ENCODE results near the gene MAP3K1.
A peak's percentile ranks its signal among the peaks of the same experiment; 100 is the strongest.

Gene MAP3K1

GRCh38 chr5:56850423-56850822 lies 35.1 kb downstream of the MAP3K1 start:
- no peak for DNase-seq

- no peak for DNase-seq
These were observed 36.1 kb downstream of the MAP3K1 start for GRCh38 chr5:56851258-56851941.

- DNase-seq = no peak
These were observed 37.1 kb downstream of the MAP3K1 start for GRCh38 chr5:56852228-56853000.

GRCh38 chr5:56853698-56854097 lies 38.3 kb downstream of the MAP3K1 start:
- no peak for DNase-seq

GRCh38 chr5:56854920-56855319 lies 39.6 kb downstream of the MAP3K1 start:
- no peak for DNase-seq

GRCh38 chr5:56856541-56857178 lies 41.3 kb downstream of the MAP3K1 start:
- DNase-seq = no peak

DNA sequence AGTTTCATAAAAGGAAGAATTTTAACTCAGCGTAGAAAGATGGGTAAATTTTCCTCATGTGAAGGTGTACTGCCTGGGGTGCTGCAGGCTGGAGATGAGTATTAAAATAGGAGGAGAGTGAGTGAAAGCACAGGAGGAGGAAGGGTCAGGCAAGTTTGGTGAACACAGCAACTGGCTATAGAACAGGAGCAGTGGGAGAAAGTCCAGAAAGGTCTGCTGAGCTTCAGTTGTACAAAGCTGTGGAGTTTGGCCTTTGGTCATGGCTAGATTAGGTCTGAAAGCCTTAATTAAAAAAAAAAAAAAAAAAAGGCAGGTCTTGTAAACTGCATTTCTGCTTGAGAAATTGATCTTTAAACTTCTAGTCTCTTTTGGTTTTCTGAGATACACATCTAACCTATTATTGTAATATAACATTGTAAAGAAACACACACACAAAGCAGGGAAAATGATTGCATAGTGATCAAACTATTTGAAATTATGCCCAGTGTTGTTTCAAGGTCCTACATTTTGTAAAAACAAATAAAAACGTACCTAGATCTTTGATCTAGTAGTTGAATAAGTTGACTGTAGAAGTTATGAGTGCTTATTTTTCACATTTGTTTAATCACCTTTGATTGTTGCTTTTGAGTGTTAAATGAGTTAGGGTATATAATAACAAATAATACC lies 43.6 kb downstream of the MAP3K1 start:
- no peak for DNase-seq

GRCh38 chr5:56861893-56862485 lies 46.6 kb downstream of the MAP3K1 start:
- DNase-seq = no peak

- no peak for DNase-seq
These were observed 47.6 kb downstream of the MAP3K1 start for GRCh38 chr5:56862909-56863308.

- no peak for DNase-seq
These were observed 56.4 kb downstream of the MAP3K1 start for GRCh38 chr5:56871777-56872176.

- no peak for DNase-seq
These were observed 57.7 kb downstream of the MAP3K1 start for GRCh38 chr5:56873056-56873455.

DNA sequence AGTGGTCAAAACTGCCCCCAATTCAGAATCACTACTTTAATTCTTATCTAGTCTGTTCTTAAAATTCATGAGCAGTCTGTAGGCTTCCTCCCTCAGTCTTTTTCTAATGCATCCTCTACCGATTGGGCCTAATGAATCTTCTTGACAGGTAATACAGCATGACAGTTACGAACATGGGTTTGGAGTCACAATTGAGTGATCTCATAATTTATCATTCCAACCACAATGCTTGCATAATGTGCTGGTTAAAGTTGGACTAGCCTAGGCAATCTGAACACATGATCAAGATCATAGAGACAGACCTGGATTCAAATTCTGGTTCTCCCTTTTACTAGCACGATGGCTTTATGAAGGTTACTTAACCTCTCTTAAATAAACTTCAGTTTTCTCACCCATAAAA lies 61.0 kb downstream of the MAP3K1 start:
- DNase-seq = no peak

- no peak for DNase-seq
These were observed 66.2 kb downstream of the MAP3K1 start for GRCh38 chr5:56881571-56881970.

DNA sequence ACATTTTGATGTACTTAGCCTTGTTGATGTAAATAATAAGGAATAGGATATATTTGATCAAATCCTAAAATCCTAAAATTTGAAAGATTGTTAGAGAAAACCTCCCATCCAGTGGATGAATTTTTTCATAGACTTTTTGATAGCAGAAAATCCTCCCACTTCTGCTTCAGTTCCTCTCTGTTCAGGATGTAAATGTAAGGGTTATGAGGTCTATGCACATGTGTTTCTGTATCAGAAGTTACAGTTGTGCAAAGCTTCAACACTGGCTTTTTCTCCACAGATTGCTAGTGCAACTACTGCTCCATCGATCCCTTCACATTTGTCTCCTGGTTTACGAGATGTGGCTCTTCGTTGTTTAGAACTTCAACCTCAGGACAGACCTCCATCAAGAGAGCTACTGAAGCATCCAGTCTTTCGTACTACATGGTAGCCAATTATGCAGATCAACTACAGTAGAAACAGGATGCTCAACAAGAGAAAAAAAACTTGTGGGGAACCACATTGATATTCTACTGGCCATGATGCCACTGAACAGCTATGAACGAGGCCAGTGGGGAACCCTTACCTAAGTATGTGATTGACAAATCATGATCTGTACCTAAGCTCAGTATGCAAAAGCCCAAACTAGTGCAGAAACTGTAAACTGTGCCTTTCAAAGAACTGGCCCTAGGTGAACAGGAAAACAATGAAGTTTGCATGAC lies 78.1 kb downstream of the MAP3K1 start:
- DNase-seq = no peak

DNA sequence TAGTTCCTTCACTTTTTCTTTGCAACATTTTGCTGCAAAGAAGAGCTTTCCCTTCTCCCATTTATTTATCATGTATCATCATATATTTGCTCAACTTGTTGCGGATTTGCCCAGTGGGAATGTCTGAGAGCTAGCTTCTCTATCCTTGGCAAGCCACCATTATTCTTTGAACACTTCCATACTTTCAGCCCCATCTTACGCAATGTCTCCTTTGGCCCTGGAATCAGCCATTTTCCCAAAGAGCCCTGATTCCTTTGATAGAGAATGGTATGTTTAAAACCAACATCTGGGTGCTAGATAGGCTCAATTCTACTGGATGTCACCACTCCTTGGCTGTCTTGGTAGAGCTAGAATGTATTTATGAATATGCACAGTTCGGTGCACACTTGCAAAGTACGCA lies 81.4 kb downstream of the MAP3K1 start:
- no peak for DNase-seq

DNA sequence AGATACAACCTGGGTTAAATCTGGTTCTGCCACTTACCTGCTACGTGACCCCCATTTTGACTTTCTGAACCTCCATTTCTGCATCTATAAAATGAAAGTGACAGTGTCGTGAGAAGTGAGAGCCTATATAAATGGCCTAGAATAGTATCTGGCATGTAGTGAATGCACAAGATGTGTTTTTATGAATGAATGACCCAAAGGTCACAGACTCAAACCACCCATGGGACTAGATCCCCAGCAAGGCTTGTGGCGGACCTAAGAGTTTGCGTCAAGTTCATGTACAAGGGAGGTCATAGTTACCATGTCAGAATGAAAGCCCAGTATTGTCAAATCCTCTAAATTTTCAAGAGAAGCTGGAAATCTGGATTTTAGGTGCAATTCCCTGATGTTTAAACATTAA lies 82.9 kb downstream of the MAP3K1 start:
- no peak for DNase-seq

DNA sequence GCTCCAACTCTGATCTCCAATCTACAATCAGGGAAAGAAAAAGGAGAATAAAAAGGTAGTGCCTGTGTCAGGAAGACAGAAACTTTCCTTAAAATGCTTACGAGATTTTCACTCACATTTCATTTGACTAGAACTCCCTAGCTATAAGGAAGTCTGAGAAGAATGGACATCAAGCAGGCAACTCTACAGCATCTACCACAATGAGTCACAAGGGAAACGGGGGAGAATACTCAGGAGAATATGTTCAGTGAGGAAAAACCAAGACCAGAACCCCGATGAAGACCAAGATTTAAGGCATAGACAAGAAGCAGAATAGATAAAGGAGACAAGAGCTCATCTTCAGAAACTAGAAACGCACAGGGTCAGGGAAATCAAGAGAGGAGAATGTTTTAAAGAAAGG lies 85.0 kb downstream of the MAP3K1 start:
- DNase-seq = no peak

GRCh38 chr5:56900858-56901578 lies 85.7 kb downstream of the MAP3K1 start:
- DNase-seq = peak; percentile 15

DNA sequence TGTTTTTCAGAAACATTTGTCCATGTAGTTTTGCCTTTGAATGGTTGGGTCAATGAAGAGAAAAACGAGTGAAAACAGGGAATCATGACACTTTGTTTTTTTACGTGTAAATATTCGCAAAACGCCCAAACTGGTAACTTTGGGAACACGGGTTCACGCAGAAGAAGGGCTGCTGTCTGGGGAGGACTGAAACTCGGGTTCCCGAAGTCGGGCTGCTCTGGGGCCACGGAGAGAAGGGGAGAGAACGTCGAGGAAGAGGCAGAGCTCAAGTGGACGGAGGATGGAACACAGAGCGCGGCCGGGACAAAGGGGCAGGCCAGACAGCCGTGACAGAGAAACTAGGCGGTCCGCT lies 93.6 kb downstream of the MAP3K1 start:
- DNase-seq = no peak

DNA sequence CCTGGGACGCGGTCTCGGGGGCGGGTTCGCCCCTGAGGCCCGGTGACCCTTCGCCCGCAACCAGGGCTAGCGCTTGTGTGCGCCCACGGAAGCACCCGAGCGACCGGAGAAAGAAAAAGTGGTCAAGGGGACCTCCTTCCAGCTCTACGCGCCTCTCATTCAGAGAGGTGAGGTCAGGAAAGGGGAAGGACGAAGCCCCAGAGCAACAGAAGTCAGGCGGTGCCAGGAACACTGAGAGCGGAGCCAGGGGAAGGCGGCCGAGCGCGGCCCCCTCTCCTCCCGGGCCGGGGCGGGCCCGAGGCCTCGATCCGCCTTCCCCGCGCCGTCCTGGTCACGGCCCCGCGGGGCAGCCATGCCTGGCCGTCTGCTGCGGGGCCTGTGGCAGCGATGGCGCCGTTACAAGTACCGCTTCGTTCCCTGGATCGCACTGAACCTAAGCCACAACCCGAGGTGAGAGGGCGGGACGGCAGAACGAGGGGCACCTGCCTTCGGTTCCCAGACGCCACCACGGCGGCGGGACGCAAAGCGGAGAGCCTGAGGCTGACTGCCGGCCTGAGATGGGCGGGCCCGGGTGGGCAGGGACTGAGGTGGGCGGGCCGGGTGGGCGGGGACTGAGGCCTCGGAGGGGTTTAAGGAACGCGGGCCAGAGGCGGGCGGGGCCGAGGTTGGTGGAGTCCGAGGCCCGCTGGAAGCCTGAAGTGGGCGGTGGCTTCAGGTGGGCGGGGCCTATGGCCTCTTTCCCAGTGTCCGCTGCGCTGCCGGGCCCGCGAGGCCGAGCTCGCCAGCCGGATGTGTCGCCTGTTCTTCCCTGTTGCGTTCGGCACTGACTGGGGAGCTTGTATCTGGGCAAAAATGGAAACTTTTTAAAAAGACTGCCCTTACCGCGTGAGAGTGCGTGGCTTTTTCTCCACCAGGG lies 94.2 kb downstream of the MAP3K1 start, which contains the start of gene SETD9:
Gene SETD9, plus strand, starts transcription at position 303 of the 916 bp plus-strand sequence. Its CDS starts 50 bp downstream, at position 353.
- peak; percentile 98 for DNase-seq

Measured in stimulated activated CD4-positive, alpha-beta T cell treated with anti-CD3 and anti-CD28 coated beads, Interleukin-15, amount 100 ng/mL, for 24 hours (primary cell).